ENCODE results near the gene MMP7.

DNA sequence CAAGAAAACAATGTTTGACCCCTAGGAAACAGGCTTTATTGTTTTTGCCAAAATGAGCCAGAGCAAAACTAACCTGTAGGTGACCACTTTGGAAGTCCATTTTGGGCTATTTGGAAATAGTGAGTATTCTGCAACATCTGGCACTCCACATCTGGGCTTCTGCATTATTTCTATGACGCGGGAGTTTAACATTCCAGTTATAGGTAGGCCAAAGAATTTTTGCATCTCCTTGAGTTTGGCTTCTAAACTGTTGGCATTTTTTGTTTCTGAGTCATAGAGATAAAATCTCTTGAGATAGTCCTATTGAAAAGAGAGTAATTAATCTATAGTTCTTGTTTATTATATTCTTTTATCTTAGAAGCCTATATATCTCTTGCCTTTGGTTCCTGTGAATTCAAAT, 2.9 kb downstream of the MMP7 start:
- TF ChIP-seq, protein P1, sequence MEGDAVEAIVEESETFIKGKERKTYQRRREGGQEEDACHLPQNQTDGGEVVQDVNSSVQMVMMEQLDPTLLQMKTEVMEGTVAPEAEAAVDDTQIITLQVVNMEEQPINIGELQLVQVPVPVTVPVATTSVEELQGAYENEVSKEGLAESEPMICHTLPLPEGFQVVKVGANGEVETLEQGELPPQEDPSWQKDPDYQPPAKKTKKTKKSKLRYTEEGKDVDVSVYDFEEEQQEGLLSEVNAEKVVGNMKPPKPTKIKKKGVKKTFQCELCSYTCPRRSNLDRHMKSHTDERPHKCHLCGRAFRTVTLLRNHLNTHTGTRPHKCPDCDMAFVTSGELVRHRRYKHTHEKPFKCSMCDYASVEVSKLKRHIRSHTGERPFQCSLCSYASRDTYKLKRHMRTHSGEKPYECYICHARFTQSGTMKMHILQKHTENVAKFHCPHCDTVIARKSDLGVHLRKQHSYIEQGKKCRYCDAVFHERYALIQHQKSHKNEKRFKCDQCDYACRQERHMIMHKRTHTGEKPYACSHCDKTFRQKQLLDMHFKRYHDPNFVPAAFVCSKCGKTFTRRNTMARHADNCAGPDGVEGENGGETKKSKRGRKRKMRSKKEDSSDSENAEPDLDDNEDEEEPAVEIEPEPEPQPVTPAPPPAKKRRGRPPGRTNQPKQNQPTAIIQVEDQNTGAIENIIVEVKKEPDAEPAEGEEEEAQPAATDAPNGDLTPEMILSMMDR (conservative IDR thresholded peaks at IDR 0.05; ENCODE audit: low read length): no peak
- no peak for TF ChIP-seq EZH2phosphoT487 (IDR thresholded peaks at IDR 0.05; ENCODE audit: borderline replicate concordance, low read depth, low read length)
